CD4-positive, alpha-beta T cell treated with Interleukin-2 at 100 ng/mL for 4 hours (primary cell): ENCODE data around the gene HOXD8.

ENCODE experiments used
- DNase-seq: peaks from one replicate; pipeline ENCODE4 v3.0.0-alpha.2; 2020; ENCODE audit warnings: low spot score

HOXD8 gene

DNA sequence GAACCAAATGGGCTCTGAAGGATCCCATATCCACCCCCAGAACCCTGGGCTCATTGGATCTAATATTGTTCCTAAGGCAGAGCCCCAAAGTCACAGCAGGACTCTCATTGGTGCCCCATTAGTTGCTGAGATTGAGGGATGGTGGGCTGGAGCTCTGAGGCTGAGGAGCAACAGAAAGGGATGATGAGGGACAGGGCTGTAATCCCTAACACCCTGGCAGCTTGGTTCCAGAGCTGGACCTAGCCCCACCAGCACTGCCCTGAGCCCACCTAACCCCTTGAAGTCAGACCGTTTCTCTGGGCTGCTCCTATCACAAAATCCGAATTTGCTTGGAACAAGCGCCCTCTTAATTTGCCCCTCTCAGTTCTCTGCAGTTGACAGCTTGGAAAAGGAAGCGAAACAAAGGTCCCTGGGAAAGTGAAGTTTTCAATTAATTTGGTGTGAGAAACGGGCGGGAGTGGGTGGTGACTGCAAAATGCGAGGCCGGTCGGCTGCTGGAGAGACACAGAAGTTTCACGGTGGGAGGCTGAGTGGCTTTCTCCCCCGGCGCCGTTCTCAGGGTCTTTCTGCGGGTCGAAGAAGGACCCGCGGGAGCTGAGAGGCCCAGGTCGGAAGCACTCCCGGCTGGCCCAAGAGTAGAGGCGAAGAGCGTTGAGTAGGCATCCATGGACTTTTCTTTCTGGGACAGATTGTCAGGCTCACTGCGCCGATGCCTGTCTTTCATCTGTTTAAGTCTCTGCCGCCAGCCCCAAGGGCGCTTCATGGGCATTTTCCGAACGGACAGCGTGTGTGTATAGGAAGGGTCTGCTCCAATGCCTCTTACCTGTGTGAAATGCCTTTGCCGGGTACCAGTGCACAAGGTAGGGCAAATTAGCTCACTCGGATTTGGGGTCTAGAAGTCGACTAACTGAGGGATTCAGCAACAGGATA lies 37.9 kb upstream of the HOXD8 start:
- DNase-seq, result no peak

DNA sequence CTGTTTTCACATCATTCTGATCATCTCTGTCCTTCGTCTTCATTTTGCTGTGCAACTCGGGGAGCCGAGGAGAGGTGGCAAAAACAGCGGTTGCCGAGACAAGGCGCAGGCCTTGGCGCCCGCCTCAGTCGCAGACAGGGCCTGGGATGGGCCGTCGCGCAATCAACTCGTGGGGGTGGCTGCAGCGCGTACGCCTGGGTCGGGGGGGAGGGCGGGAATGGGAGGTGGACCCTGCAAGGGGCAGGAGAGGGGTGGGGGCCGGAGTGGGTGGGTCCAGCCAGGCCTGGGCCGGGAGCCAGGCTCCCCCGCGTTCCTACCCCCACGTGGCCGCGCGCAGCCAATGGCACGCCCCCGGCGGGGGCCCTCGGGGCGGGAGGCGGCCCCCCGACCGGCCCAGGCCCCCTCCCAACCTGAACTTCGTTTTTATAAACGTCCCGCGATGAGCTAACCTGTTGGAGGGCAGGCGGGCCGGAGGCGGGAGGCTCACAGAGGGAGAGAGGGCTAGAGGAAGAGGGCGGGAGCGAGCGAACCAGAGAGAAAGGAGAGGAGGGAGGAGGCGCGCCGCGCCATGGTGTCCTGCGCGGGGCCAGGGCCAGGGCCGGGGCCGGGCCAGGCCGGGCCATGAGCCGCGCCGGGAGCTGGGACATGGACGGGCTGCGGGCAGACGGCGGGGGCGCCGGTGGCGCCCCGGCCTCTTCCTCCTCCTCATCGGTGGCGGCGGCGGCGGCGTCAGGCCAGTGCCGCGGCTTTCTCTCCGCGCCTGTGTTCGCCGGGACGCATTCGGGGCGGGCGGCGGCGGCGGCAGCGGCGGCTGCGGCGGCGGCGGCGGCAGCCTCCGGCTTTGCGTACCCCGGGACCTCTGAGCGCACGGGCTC lies 37.0 kb upstream of the HOXD8 start, which contains the start of gene HOXD13:
Gene HOXD13, plus strand, starts transcription at position 452 of the 875 bp plus-strand sequence. Its CDS starts 170 bp downstream, at position 622.
- no peak for DNase-seq

DNA sequence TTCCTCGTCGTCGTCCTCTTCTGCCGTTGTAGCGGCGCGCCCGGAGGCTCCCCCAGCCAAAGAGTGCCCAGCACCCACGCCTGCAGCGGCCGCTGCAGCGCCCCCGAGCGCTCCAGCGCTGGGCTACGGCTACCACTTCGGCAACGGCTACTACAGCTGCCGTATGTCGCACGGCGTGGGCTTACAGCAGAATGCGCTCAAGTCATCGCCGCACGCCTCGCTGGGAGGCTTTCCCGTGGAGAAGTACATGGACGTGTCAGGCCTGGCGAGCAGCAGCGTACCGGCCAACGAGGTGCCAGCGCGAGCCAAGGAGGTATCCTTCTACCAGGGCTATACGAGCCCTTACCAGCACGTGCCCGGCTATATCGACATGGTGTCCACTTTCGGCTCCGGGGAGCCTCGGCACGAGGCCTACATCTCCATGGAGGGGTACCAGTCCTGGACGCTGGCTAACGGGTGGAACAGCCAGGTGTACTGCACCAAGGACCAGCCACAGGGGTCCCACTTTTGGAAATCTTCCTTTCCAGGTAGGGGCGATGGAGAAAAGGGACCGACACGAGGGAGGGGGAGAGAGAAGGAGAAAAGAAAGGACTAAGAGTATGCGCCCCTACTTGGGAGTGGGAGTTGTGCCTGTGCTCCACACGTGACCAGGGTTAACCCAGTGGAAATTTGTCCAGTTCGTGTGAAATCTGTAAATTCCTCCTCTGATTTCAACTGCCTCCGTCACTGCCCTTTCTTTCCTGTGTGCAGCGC lies 36.2 kb upstream of the HOXD8 start:
- DNase-seq, result no peak

DNA sequence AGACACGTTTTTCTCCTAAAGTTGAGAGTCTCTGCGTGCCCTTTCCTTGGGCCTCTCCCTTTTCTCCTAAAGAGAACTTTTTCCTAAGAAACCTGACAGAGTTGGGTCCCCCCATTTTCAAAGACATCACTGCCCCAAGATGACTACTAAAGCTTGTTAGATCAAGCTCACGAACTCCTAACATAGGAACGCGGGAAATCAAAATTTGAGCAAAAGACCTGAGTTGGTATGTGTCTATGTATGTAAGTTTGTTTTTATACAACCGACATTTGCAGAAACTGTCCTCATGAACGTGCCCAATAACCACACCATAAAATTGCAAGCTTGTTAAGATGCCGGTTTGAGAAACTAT lies 35.6 kb upstream of the HOXD8 start:
- no peak for DNase-seq

DNA sequence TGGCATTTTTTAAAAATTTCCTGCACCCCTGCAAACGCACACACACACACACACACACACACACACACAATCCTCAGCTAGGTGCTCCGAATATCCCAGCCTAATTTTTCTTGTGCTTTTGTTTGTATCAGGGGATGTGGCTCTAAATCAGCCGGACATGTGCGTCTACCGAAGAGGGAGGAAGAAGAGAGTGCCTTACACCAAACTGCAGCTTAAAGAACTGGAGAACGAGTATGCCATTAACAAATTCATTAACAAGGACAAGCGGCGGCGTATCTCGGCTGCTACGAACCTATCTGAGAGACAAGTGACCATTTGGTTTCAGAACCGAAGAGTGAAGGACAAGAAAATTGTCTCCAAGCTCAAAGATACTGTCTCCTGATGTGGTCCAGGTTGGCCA lies 35.2 kb upstream of the HOXD8 start:
- no peak for DNase-seq

DNA sequence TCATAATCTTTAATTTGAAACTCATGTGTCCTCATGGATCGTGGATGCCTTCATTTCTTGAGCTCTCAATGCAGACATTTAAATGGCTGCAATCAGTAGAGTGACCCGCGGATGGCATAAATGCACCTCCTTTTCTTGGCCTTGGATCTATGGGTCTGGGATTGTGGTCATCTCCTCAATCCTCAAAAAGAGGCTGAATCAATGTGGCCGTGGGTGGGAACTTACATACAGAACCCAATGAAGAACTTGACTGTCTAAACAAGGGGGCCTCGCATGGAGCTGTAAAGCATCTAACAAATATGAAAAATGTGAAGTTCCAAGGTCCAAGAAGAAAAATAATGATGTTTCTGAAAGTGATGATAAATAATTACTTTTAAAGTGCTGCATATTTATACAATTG lies 34.1 kb upstream of the HOXD8 start:
- DNase-seq, result no peak

DNA sequence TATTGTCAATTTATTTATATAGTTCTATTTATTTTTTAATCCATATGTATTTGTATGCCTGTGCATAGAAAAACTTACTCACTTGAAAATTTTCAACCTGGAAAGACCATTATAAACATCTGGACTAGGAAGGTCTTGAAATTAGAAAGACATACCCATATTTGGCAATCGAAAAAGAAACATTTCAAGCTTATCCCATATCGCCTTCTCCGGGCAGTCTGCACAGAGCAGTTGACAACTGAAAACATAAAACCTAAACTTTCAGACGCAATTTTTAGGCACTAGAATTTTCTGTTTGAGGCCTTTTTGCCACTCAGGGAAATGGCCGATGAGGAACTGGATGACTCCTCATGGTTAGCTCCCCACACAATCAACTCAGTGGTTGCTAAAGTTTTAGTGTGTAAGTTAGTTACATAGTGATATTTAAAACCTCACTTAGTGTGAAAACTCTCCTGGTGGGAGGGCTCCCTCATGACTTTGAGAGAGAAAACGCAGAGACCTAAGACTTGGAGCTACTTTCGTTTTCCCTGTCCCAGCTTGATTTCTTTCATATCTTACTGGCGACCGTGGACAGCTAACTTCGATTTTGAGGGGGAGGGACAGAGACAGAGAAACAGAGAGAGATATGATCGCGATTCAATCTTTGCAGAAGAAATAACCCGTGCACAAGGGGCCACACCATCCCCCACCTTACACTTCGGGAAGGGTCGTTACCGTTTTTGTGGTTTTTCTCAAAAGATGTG lies 33.1 kb upstream of the HOXD8 start:
- DNase-seq, result no peak

DNA sequence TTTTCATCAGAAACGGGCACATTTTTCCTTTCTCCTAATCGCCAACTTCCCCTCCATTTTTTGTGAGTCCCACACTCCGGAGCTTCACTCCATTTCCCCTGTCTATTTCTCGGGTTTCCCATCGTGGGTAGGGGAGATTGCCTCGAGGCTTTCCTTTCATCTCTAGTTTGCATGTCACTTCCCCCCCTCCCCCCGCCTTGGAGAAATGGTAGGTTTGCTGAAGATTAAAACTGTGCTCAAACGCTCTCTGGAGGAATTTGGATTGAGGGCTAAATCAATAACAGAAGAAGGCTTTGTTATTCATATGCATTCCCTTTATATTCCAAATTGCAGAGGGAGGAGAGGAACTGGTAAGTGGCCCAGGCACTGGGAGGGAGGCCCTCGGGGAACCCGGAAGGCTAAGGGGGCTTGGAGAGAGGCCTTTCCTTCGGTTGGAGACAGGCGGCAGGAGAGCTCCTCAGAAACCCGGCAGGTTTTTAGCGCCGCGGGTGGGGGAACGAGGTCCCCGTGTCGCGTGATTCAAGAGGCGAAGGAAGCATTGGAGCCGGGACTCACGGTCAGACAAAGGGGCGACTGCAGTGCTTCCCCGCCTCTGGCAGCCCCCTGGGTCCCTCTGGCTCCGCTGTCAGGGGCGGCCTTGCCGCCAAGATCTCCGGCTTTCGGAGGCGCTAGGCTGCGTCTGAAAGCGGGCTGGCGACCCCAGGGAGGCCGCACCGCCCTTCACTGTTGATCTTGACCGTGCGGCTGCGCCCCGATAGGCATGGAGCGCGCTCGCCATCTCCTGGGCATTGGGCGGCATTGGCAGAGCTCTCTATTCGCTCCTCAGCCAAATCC lies 32.3 kb upstream of the HOXD8 start:
- DNase-seq, result peak; percentile 56

DNA sequence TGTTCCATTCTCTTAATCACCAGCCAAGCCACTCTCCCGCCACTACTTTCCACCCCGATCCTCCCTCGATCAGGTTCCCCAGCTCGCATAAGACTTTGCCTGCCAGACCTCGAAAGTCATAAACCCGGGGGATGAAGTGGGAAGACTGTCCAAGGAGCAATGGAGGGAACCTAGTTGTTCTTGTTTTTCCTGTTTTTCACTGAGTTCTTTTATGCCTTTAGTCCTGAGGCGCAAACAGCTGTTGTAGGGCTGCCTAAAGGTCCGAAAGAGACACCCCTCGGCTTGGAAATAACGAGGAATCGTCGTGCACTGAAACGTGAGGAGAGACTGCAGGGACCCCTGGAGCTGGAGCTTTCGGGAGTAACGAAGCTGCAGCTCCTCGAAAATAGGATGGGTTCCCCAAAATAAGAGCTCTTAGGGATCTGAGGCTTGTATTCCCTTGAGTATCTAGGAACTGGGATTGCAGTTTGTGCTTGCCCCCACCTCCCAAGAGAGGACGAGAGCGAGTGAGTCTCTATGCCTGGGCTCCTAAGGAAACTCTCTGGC lies 31.6 kb upstream of the HOXD8 start:
- DNase-seq, result no peak

DNA sequence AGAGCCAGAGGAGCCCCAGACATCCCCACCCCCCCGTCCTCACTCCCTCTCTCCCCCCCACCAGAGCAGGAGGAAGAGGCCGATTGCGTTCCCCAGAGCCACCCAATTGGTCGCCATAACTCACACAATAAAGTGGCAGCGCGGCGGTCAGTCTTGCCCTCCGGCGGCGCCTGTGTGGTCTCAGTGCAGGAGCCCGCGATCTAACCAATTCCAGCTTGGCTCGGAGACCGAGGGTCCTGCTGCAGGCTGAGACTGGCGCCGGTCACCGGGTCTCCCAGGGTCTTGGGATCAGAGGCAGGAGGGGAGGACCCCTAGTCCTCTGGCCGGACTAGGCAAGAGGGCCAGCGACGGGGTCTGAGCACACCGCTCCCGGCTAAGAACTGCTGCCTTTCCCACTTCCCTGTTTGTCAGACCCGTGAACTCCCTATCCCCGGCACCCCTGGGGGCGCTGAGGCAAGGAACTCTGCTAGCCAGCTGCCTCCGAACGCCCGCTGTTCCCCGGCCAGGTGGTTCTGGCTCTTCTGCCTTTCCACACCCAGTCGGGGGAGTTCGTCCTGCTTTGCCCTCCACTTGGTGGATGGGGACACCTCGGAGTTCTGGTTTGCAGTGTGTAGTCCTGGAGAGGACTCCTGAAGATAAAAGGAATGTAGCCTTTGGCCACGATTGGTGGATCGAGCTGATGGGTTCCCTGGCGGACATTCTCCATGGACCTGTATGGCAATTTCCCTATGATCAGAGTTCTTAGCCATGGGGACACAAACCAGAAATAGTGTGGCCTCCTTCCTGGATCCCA lies 30.9 kb upstream of the HOXD8 start:
- DNase-seq, result no peak

DNA sequence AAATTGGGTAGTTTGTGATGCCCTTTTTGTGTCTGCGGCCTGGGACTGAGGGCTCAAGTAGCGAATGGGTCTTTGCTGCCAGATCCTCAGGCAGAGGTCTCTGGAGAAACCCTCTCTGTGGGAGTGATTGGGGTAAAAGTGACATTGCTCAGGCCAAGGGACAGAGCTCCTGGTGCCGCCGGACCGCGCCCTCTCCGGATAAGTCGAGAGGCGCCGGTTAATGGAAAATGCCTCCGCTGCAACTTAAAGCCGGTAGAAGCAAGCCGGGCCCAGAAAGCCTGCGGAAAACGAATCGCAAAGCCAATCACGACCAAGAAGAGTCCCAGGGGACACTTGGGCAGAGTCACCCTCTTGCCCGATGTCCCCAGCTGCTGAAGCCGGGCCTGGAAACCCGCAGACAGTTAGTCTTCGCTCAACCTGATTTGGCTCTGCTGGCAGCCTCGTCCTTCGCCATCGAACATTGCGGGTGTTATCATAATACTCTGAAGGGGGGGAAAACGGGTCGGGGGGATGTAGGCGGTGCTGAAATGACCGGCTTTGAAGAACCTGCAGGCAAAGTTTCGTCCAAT lies 30.3 kb upstream of the HOXD8 start:
- DNase-seq, result no peak

DNA sequence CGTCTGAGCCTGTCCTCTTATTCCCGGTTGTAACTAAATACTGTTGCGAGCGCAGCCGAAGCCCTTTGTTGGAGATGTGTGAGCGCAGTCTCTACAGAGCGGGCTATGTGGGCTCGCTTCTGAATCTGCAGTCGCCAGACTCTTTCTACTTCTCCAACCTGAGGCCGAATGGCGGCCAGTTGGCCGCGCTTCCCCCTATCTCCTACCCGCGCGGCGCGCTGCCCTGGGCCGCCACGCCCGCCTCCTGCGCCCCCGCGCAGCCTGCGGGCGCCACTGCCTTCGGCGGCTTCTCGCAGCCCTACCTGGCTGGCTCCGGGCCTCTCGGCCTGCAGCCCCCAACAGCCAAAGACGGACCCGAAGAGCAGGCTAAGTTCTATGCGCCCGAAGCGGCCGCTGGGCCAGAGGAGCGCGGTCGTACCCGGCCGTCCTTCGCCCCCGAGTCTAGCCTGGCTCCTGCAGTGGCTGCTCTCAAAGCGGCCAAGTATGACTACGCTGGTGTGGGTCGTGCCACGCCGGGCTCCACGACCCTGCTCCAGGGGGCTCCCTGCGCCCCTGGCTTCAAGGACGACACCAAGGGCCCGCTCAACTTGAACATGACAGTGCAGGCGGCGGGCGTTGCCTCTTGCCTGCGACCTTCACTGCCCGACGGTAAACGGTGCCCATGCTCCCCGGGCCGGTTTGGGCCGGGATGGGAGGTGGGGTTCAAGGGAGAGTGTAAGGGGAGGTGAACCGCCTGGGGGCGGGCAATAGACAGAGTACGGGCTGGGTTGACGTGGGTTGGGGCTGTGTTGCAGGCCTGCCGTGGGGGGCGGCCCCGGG lies 29.6 kb upstream of the HOXD8 start, which contains the start of gene HOXD12:
Gene HOXD12, plus strand, starts transcription at position 68 of the 819 bp plus-strand sequence. Its CDS starts 7 bp downstream, at position 75.
- no peak for DNase-seq

DNA sequence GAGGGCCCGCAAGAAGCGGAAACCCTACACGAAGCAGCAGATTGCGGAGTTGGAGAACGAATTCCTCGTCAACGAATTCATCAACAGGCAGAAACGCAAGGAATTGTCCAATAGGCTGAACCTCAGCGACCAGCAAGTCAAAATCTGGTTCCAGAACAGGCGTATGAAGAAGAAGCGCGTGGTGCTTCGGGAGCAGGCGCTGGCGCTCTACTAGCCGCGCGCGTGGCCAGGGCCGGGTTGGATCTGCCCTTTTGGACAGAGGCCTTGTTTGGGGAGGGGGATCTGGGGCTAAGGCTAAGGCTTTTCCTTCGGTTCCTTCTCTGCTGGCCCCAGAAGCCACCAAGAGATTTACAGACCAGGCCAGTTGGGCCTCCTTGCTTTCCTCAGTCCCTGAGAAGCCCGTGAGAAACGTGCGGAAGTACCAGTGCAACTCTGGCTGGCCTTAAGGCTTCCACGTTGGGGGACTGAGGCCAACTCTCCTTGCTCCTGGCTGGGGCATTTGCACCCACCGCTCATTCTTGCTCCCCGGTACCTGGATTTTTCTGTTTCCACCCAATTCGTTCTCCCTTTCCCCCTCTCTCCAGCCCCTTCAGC lies 28.9 kb upstream of the HOXD8 start:
- DNase-seq, result no peak

DNA sequence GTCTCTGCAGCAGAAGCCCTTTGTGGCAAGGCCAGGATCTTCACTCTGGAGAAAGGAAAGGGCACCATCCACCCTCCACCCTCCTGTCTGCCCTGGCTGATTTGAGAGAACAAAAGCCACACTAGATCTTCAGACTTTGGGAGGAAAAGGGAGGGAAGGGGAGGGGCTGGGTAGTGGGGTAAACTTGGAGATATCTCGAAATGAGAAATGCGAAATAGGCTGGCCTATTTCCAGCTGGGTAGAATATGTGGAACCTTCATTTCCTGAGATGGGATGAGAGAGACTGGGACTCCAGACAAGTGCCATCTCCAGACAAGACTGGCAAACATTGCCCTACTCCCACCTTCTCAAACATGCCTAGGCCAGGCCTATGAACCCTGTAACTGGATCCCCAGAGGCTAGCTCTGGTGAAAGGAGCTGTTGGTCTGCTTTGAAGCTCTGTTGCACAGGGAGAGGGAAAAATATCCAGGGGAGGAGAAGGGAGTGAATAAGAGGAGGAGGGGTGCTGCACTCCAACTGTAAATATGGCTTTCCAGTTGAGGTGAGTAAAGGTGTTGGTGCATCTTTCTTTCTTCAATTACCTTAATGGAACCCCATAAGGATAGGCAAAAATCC lies 28.2 kb upstream of the HOXD8 start:
- no peak for DNase-seq

DNA sequence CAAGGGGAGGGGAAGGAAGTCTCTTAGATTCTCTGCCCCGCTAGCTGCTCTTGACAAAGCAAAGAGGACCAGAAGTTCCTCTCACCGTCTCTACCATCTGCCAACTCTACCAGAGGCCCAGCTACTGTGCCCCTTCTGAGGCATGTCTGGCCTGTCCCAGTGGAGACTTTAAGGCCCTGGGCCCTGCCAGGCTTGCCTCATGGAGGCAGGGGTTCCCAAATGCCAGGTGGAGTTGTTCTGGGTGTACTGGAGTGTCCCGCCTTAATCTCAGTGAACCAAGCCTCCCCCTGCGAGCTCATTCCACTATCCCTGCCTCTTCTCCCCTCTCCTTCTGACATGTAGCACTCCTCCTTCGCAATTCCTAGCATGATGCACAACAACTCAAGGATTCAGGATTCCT lies 27.7 kb upstream of the HOXD8 start:
- DNase-seq, result no peak

DNA sequence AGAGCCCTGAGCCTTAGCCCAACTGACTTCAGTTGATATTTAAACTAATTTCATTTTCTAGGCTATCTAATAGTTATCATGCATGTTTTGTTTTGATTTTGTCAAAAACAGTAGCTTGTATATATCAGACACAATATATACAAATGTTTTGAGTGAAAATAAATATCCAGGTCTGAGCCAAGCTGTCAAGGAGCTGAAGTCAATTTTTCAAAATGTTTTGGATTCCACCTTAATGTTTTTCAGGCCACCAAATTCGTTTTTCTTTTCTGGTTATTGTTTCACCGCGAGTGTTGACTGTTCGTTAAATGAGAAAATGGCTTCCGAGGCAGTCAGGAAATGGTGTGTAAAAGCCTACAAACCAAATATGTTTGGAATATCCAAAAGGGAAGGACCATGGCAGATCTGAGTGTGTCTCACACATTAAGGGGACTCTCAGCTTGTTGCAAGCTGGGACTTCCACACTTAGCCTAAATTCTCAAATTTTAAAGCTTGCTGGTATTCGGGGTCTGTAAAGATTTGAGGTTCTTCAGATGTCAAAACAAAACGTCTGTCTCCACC lies 27.1 kb upstream of the HOXD8 start:
- DNase-seq, result no peak

DNA sequence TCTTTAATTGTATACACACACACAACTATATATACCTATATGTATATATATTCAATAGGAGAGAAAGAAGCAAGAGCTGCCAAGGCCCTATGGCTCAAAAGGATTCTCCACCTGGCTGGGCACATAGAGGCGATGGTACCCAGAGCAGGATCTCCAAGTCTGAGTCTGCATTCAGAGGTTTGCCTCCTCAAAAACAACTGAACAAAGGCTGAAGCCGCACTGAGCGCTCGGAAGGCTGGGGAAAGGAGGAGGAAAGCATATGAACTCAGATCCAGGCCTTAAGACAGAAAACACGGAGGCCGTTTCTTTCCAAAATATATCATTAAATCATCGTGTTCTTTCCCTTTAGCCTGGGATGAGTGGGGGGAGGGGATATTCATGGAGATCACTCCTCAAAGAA lies 26.3 kb upstream of the HOXD8 start:
- DNase-seq, result no peak
